GM12878 (cell line): ENCODE results near the gene SRSF2. TPM values are rescaled to one million over a fixed set of nuclear protein-coding genes. Genes with fewer than 3 reads are reported as not detected.

Experiments
- ATAC-seq: fragments of 200-7000 bp; cut with Tn5 transposase; 3 replicates; pipeline ENCODE4 v1.9.1; 2020; ENCODE audit warnings: mild to moderate bottlenecking, moderate library complexity
- BruUV-seq: library from RNA; stranded (reverse); fragments of 400-500 nt; replicated peaks from 2 replicates; lab custom pipeline; 2021; lab: Mats Ljungman, UMichigan
- CTCF ChIA-PET: fragments of 300-600 bp; sonication (Branson Sonifier 250); formaldehyde crosslinking; extraction: SDS; loops from one replicate; lab custom pipeline; 2021; ENCODE audit warnings: inconsistent platforms; lab: Yijun Ruan, JAX
- POLR2A ChIA-PET: fragments of 350-600 bp; formaldehyde crosslinking; extraction: SDS; loops from one replicate; lab custom pipeline; 2021; ENCODE audit warnings: inconsistent platforms; lab: Charles Lee
- RAD21 ChIA-PET: fragments of 300-600 bp; sonication (Branson Sonifier 250); formaldehyde crosslinking; loops from one replicate; lab custom pipeline; 2023; ENCODE audit warnings: antibody characterized with exemption; ENCODE audit not compliant: unreplicated experiment; lab: Charles Lee
- SMC1A ChIA-PET: fragments of 300-600 bp; sonication (Branson Sonifier 250); formaldehyde crosslinking; loops from one replicate; lab custom pipeline; 2023; ENCODE audit not compliant: unreplicated experiment, uncharacterized antibody; lab: Charles Lee
- DNase-seq: peaks from one replicate; pipeline ENCODE4 v3.0.0-alpha.2; 2011; ENCODE audit warnings: low read depth, low spot score
- FAIRE-seq: peaks from 3 replicates; lab custom pipeline; 2011; peaks lifted over from hg19 to GRCh38; lab: Jason Lieb, UNC
- H2AFZ ChIP-seq: 2 replicates; pipeline ENCODE4 v1.6.0; 2011; ENCODE audit warnings: low read depth, low read length, control low read depth; ENCODE audit not compliant: control insufficient read depth
- H3K27ac ChIP-seq: 2 replicates; pipeline ENCODE4 v1.5.1; 2011; ENCODE audit warnings: control low read depth; ENCODE audit not compliant: control insufficient read depth, insufficient read depth
- H3K27me3 ChIP-seq, 2 experiments: replicated peaks in 1 of 2; 2 replicates each; pipeline versions ENCODE4 v1.6.0 to v1.6.1; 2011; ENCODE audit warnings: low read length in 1 of 2; ENCODE audit not compliant: control insufficient read depth in 2 of 2, insufficient read depth in 2 of 2
- H3K36me3 ChIP-seq, 2 experiments: 2 replicates each; pipeline ENCODE4 v1.5.1; 2011; ENCODE audit warnings: low read length in 1 of 2; ENCODE audit not compliant: control insufficient read depth in 2 of 2, insufficient read depth in 2 of 2
- H3K4me1 ChIP-seq: 2 replicates; pipeline ENCODE4 v1.6.1; 2011; ENCODE audit warnings: mild to moderate bottlenecking, low read length, moderate library complexity, mixed read lengths; ENCODE audit not compliant: control insufficient read depth, insufficient read depth
- H3K4me2 ChIP-seq: 2 replicates; pipeline ENCODE4 v1.6.0; 2011; ENCODE audit warnings: control low read depth; ENCODE audit not compliant: control insufficient read depth, insufficient read depth
- H3K4me3 ChIP-seq: fragments of 200-600 bp; sonication (generic); 2 replicates; pipeline ENCODE4 v1.5.1; 2016
- H3K79me2 ChIP-seq: 2 replicates; pipeline ENCODE4 v1.6.0; 2011; ENCODE audit warnings: low read length; ENCODE audit not compliant: control insufficient read depth, insufficient read depth
- H3K9ac ChIP-seq: 2 replicates; pipeline ENCODE4 v1.8.0; 2011; ENCODE audit warnings: low read length, control low read depth, mixed read lengths; ENCODE audit not compliant: control insufficient read depth, insufficient read depth
- H3K9me3 ChIP-seq: replicated peaks from 3 replicates; pipeline ENCODE4 v1.5.1; 2011; ENCODE audit warnings: mild to moderate bottlenecking, low read length; ENCODE audit not compliant: control insufficient read depth, insufficient read depth
- H4K20me1 ChIP-seq: 2 replicates; pipeline ENCODE4 v1.6.0; 2011; ENCODE audit not compliant: control insufficient read depth, insufficient read depth
- ASH2L ChIP-seq: fragments of 300-600, 200-600 bp; sonication (generic); IDR thresholded peaks from 2 replicates; pipeline ENCODE4 v1.6.1; 2017; ENCODE audit warnings: low read depth, mild to moderate bottlenecking, borderline replicate concordance
- CBX3 ChIP-seq: fragments of 200-600 bp; sonication (generic); IDR thresholded peaks from 2 replicates; pipeline ENCODE4 v1.6.1; 2016; ENCODE audit warnings: low read depth, borderline replicate concordance
- EGR1 ChIP-seq, 2 experiments: IDR thresholded peaks; 1 replicate in 1 of 2; 2 replicates in 1 of 2; pipeline ENCODE4 v1.6.1; 2011 to 2012; ENCODE audit warnings: low read depth in 2 of 2, low read length in 2 of 2, borderline replicate concordance in 1 of 2, mild to moderate bottlenecking in 1 of 2, moderate library complexity in 1 of 2
- NBN ChIP-seq: fragments of 450-650 bp; IDR thresholded peaks from 2 replicates; pipeline ENCODE4 v1.6.1; 2016
- SIN3A ChIP-seq: IDR thresholded peaks from 2 replicates; pipeline ENCODE4 v1.6.1; 2012; ENCODE audit warnings: low read depth, low read length, improper control_type of control experiment
- SUZ12 ChIP-seq: fragments of 200-600 bp; sonication (generic); IDR thresholded peaks from one replicate; pipeline ENCODE4 v1.6.1; 2018; ENCODE audit warnings: antibody characterized with exemption, mild to moderate bottlenecking; ENCODE audit not compliant: unreplicated experiment
- YBX1 ChIP-seq: fragments of 450-650 bp; IDR thresholded peaks from 2 replicates; pipeline ENCODE4 v1.6.1; 2016; ENCODE audit warnings: antibody characterized with exemption
- WGBS: methylation state at CpG from one replicate; pipeline ENCODE4 v1.1.6; 2016; ENCODE audit warnings: low lambda C conversion rate; ENCODE audit not compliant: insufficient replicate concordance, insufficient coverage; ENCODE audit errors: missing lambda C conversion rate; 5-methylcytosine and 5-hydroxymethylcytosine counted together
- in situ Hi-C: fragments of 300-500 bp; cut with MboI; formaldehyde crosslinking; loops from 9 replicates; pipeline ENCODE4 v1.14.3; 2018; ENCODE audit warnings: mixed read lengths
- intact Hi-C: fragments of 100-400 bp; cut with micrococcal nuclease; formaldehyde crosslinking; loops from one replicate; pipeline ENCODE4 v1.14.2; 2022; ENCODE audit not compliant: unreplicated experiment
- polyA plus RNA-seq, 11 experiments: library from polyadenylated mRNA; depleted of rRNA in 4 of 11; unstranded in 6 of 11; stranded (reverse) in 5 of 11; fragments of >200 nt; fragmentation: Nextera tagmentation in 4 of 11; fragmentation: Illumina TruSeq in 1 of 11; extraction: Ambion mirVana in 4 of 11; extraction: Trizol in 1 of 11; gene quantifications; 1 replicate in 1 of 11; 2 replicates in 10 of 11; pipeline versions ENCODE4 v1.2.1 to v1.2.3, GENCODE V29; 2011 to 2016; ENCODE audit warnings: inconsistent platforms in 2 of 11, missing spikeins in 2 of 11, low read depth in 1 of 11
- total RNA-seq, 4 experiments: library from RNA; depleted of rRNA in 3 of 4; stranded (reverse); fragments of >200 nt in 3 of 4; fragmentation: Illumina TruSeq in 1 of 4; extraction: Trizol in 1 of 4; gene quantifications; 2 replicates each; pipeline versions ENCODE4 v1.2.1 to v1.2.3, GENCODE V29; 2013 to 2021
- TF ChIP-seq, protein P1 (sequence below): fragments of 450-650 bp; IDR thresholded peaks from 2 replicates; pipeline ENCODE4 v1.6.1; 2017; ENCODE audit warnings: mild to moderate bottlenecking, moderate library complexity
- TF ChIP-seq, protein P2 (sequence below): fragments of 450-650 bp; IDR thresholded peaks from 2 replicates; pipeline ENCODE4 v1.6.1; 2018; ENCODE audit warnings: mild to moderate bottlenecking, low read depth, moderate library complexity; ENCODE audit not compliant: partially characterized antibody
- TF ChIP-seq, protein P3 (sequence below): IDR thresholded peaks from 2 replicates; pipeline ENCODE4 v1.6.1; 2011; ENCODE audit warnings: mild to moderate bottlenecking, low read depth, low read length, moderate library complexity; ENCODE audit not compliant: insufficient replicate concordance

SRSF2 gene
- total and polyA plus RNA-seq, 10 of the 15 experiments (the other 5 are each of a cell fraction or from before 2014, with no cell fraction given), result 225 to 795 (median 410) TPM

DNA sequence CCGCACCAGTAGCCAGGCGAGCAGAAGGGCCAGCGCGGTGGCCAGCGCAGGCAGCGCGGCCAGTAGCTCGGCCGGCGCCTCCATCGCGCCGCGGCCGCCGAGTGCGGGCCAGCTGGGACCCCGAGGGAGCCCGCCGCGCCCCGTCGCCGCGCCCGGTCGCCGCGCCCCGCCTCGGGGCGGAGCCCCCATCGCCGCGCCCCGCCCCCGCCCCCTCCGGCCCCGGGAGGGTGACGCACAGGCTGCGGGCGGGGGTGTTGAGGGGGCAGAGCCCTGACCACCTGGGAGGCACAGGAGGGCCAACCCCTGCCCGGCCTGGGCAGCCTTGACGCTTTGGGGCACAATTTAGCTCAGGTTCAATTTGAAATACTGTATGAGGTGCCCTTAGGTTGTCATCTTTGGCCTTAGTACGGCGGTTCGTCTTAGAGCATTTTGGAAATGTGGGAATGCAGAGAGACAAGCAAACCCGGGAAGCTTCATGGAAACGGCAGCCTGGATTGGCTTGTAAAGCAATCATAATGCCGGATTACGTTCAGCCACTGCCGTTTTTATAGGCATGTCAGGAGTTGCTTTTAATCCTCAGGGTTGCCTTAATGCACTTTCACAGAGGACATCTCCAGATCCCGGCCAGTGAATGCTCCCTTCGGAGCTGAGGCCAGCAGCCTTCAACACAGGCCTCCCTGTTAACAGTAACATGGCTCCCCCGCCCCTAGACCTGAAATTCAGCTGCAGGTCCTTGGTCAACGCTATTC, 26.1 kb downstream of the SRSF2 start, which contains the start of gene MXRA7:
Gene MXRA7, minus strand, starts transcription at position 103 of the 749 bp plus-strand sequence. Its CDS starts 19 bp downstream, at position 84.
- Histone ChIP-seq H3K79me2 (no peaks in the 10 kb centered on the region), H3K27me3 (no peaks in the 10 kb centered on the region; a peak in 2 of 4 replicates), H3K9ac (no peak within 1 kb of the TSS), H3K4me1 (peaks cover 8% of the 10 kb centered on the region), H4K20me1 (peaks cover 5% of the 10 kb centered on the region), H3K9me3 (no peaks in the 10 kb centered on the region), H3K4me2 (peak within 1 kb of the TSS; percentile 68), H3K27ac (no peak within 1 kb of the TSS), H2AFZ (0 out of 2 replicates have a peak within 1 kb of the TSS, but pooled peaks have one; percentile 29), H3K36me3 (peaks cover 2 to 12% of the 10 kb centered on the region in 2 experiments; a peak in 3 of 4 replicates)
- ChIA-PET SMC1A (interaction anchor here (1.2 kb wide), 1 partner anchor 14 kb away, joined by 3 read pairs; no protein-coding TSS in a partner anchor), CTCF (interaction anchor here (0.9 kb wide), 1 partner anchor 8 kb away, joined by 3 read pairs; no protein-coding TSS in a partner anchor), POLR2A (no interaction called here), RAD21 (no interaction called here)
- no peak for DNase-seq
- FAIRE-seq, result no peak
- ATAC-seq, result peak; percentile 87
- no TSS peak for BruUV-seq
- in situ Hi-C loops, result no loop called here
- intact Hi-C loops, result loop anchor here (10.0 kb wide), 1 partner anchor 86 kb away; no protein-coding TSS in a partner anchor
- WGBS, result 40% methylated on average over 12 of the region's 56 CpGs
- TF ChIP-seq SUZ12 (no peak), EGR1 (IDR thresholded peaks at IDR 0.05; ENCODE audit: borderline replicate concordance in 1 of 2, low read depth in 2 of 2, low read length in 2 of 2) (peak in 1 of 2 experiments; percentile 74; a peak in 2 of 3 replicates), SIN3A (no peak), CBX3 (no peak), ASH2L (no peak), YBX1 (no peak), NBN (no peak)
- TF ChIP-seq, protein P1, sequence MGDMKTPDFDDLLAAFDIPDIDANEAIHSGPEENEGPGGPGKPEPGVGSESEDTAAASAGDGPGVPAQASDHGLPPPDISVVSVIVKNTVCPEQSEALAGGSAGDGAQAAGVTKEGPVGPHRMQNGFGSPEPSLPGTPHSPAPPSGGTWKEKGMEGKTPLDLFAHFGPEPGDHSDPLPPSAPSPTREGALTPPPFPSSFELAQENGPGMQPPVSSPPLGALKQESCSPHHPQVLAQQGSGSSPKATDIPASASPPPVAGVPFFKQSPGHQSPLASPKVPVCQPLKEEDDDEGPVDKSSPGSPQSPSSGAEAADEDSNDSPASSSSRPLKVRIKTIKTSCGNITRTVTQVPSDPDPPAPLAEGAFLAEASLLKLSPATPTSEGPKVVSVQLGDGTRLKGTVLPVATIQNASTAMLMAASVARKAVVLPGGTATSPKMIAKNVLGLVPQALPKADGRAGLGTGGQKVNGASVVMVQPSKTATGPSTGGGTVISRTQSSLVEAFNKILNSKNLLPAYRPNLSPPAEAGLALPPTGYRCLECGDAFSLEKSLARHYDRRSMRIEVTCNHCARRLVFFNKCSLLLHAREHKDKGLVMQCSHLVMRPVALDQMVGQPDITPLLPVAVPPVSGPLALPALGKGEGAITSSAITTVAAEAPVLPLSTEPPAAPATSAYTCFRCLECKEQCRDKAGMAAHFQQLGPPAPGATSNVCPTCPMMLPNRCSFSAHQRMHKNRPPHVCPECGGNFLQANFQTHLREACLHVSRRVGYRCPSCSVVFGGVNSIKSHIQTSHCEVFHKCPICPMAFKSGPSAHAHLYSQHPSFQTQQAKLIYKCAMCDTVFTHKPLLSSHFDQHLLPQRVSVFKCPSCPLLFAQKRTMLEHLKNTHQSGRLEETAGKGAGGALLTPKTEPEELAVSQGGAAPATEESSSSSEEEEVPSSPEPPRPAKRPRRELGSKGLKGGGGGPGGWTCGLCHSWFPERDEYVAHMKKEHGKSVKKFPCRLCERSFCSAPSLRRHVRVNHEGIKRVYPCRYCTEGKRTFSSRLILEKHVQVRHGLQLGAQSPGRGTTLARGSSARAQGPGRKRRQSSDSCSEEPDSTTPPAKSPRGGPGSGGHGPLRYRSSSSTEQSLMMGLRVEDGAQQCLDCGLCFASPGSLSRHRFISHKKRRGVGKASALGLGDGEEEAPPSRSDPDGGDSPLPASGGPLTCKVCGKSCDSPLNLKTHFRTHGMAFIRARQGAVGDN, result 0 out of 2 replicates have a peak, but pooled peaks have one; percentile 22
- TF ChIP-seq, protein P2, sequence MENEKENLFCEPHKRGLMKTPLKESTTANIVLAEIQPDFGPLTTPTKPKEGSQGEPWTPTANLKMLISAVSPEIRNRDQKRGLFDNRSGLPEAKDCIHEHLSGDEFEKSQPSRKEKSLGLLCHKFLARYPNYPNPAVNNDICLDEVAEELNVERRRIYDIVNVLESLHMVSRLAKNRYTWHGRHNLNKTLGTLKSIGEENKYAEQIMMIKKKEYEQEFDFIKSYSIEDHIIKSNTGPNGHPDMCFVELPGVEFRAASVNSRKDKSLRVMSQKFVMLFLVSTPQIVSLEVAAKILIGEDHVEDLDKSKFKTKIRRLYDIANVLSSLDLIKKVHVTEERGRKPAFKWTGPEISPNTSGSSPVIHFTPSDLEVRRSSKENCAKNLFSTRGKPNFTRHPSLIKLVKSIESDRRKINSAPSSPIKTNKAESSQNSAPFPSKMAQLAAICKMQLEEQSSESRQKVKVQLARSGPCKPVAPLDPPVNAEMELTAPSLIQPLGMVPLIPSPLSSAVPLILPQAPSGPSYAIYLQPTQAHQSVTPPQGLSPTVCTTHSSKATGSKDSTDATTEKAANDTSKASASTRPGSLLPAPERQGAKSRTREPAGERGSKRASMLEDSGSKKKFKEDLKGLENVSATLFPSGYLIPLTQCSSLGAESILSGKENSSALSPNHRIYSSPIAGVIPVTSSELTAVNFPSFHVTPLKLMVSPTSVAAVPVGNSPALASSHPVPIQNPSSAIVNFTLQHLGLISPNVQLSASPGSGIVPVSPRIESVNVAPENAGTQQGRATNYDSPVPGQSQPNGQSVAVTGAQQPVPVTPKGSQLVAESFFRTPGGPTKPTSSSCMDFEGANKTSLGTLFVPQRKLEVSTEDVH, result no peak
- TF ChIP-seq, protein P3, sequence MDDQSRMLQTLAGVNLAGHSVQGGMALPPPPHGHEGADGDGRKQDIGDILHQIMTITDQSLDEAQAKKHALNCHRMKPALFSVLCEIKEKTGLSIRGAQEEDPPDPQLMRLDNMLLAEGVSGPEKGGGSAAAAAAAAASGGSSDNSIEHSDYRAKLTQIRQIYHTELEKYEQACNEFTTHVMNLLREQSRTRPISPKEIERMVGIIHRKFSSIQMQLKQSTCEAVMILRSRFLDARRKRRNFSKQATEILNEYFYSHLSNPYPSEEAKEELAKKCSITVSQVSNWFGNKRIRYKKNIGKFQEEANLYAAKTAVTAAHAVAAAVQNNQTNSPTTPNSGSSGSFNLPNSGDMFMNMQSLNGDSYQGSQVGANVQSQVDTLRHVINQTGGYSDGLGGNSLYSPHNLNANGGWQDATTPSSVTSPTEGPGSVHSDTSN, result no peak
- TF ChIP-seq, all 136 proteins: peak for 2
- H3K4me3 ChIP-seq, result peak within 1 kb of the TSS; percentile 32; the same call in 1 of the 2 replicates
